NCI-H1092 treated with DMSO at 0.1 percent for 48 hours (cell line): ENCODE results near the gene TASOR2.

Source experiments
- DNase-seq: peaks from one replicate; lab custom pipeline; 2025; lab: John Stamatoyannopoulos, UW

The TASOR2 gene

DNA sequence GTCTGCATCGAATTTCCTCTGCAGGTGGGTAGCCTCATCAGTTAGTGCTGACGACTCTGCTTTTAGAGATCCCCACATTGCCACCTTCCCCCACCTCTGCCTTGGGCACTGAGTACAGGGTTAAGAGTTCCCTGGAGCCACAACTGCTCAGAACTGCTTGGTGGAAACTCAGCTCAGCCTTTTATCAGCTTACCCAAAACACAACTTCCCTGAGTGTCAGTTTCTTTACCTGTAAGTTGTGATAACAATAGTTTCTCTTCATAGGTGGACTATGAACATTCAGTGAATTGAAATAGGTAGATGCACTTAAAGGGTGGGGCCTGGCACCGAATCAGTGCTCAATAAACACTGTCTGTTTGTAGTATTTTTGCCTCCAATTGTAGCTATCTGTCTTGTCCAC is 29.5 kb upstream of the TASOR2 start:
- no peak for DNase-seq

DNA sequence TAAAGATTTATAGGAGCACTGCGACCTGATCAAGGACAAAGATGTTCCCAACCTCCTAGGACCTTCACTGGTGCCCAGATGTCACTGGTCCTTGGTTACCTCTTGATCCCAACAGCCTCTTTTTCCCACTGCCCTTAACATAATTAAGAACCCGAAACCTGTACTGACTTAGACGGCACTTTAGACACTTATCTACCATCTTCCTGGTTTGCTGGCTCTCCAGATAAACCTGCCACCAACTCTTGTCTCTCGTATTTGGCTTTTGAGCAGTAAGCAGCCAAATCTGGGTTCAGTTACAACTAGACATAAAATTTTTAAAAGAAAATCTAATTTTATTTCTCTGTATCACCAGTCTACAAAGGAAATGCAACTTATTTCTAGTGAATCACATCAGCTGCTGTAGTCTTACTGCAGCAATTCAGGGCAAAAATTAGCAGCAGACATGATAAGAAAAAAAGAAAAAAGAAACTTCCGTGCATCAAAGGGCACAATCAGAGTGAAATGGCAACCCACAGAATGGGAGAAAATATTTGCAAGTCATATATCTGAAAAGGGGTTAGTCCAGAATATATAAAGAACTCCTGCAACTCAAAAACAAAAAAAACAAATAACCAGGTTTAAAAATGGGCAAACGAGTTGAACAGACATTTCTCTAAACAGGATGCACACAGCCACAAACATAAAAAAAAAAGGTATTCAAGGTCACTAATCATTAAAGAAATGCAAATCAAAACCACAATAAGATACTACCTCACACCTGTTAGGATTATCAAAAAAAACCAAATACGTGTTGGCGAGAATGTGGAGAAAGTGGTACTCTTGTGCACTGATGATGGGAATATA is 27.7 kb upstream of the TASOR2 start:
- no peak for DNase-seq

DNA sequence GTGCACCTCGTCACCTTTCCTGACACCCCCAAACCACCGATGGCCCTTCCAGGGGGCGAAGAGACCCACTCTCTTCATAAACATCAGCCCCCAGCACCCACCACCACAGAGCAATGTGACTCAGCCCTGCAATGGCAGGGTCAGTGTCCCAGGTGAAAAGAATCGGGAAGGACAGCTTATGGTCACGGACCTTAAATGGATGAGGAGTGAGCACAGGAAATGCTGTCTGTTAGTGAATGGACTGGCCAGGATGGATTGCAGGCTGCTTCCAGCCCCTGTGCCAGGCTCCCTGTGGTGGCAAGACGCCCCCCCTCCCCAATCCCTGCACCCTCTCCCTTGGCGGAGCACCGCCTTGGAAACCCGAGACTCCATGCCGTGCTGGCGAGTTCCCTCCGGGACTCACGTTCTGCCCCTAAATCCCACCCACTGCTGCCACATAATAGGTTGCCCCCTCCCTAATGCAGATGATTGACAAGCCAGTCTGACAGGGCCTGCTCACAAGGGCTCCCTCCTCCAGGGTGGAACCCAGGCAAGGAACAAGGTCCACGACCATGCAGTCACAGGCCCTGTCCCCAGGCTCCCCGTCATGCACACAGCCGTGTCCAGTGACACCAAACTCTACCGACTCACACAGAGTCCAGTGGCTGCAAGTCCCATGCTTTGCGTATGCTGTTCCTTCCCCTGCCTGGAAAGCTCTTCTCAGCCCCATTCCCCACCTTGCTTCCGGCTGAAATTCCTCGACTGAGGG is 25.6 kb upstream of the TASOR2 start:
- DNase-seq = no peak

DNA sequence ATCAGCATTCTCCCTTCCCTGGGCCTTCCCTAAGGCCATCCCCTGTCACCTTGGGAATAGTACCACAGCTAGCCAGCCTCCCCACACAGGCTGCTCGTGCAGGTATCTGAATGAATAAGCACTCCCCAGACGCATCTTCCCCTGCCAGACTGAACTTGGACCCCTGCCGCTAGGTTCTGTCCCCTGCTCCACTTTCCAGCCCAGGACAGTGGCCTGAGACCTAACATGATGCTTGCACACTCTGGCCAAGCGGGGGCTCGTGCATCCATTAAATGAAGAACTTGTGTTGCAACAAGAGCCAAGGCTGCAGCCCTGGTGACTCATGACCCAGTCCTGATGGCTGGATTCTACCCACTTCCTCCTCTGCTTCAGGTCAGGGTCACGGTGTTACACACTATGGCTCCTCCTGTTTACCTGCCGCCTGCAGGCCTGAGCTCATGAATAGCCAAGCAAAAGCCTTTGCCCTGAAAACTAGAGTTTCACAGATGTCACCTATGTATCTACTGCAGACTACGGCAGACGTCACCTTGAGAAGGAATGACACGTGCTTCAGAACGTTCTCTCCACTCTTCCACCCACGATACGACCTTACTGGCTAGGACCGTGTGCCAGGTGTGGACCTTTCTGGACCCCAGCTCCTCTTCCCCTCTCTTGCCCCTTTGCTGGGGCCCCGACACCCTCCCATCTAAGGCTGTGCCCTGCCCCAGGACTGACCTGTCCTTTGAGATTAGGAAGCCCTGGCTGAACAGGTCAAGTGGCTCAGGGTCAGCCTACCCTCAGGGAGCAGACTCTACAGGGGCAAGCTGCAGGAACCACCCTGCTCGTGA is 24.7 kb upstream of the TASOR2 start:
- DNase-seq = no peak

DNA sequence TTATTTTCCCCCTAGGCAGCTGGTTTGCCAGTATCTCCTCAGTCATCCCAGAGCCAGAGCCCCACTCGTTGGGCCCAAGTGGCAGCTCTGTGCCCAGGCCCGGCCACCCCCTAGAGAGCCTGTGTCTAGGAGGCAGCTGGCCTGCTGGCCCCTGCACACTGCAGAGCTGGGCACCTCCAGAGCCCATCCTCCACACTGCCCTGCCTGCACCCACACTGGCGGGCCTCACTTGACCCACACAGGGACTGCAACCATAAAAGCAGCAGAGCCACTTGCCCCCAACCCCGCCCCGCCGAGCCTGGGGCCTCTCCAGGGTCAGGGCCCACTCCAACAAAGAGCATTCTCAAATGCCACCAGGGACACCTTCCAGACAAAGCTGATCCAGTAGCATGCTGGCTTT is 23.6 kb upstream of the TASOR2 start:
- no peak for DNase-seq

DNA sequence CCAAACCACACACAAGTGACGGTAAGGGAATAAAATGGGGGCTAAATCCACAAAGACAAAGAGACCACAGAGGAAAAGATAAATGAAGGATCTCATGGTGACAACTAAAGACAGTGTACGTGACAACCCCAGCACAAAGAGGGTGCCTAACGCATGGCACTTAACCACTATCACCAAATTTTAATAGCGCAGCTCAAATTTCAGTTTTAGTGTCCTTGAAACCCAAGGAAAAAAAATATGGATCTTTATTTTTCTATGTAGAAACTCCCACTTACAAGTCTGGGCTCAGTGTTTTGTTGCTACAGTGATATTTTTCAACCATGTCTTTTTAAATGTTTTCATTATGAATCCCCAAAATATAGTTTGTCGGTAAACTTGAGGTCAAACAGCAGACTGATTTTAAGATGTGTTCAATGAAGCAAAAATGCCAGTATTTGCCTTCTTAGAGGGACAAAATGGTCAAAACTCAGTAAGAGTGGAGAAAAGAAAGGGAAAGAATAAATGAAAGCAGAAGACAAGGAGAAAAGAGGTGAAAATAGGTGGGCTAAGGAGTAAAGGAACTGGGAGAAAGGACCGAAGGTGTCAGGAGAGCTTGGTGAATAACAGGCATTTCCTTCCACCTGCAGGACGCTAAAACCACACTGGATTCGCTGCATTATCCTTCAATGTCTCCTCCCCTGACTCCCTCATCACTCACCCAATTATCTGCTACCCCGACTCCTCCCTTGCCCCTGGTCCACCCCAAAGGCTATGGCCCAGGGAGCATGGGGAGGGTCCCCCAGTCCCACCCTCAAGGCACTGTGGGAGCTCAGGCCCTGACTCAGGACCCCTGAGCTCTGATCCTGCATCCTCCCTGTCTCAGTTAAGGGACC is 21.7 kb upstream of the TASOR2 start:
- no peak for DNase-seq

DNA sequence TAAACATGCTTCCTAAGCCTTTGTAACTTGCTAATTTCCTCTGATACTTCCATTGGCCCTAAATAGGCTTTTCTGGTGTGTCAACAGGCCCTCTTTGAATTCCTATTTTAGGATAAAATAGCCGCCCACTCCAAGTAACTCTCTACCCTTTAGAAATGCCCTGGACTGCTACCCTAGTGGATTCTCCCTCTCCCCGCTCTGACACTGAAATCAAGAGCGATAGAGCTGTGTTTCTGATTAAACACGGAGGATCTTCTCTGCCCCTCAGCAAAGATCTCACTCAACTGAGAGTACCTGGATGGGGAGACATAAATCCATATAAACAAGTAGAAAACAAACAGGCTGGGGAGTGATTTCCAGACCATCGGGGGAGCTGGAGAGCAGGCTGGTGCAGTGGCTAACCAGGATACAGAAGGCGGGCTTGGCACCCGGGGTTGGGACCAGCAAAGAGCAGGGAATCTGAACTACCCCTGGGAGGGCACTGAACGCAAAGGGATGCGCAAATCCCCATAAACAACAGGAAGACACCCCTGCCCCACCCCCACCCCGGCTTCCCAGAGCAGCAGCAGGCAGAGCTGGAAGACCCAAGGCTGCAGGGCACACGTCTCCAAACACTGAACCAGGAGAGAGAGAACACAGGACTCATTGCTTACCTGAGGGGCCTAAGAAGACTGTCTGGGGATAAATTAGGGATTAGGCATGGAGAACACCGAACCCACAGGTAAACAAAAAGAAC is 20.8 kb upstream of the TASOR2 start:
- DNase-seq = no peak

DNA sequence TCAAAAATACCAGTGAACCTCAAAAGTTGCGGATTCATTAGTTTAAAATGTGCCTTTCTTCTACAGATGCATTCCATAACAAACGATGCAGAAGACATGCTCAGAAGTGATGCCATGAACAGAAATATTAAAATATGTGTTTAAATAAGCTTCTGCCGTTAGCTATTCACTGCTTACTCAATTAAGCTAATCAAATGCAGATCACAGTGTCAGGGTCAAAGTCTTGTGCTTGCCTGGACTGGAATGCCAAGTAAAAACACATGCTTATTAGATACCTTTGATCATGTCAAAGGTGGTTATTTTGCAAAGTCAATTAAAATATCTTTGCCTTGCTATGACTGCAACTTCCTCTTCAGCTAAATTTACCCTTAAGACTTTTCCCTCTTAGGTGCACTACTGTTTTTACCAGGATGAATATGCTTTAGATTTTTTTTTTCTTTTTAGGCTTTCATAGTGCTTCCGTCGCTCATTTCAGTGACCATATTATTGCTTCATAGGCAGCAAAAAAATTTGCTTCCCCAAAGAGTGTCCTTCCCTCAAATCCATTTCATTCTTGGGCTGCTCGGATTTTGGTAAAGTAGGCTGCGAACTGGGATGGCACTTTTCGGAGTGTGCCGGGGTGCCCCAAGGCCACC is 19.1 kb upstream of the TASOR2 start:
- no peak for DNase-seq

DNA sequence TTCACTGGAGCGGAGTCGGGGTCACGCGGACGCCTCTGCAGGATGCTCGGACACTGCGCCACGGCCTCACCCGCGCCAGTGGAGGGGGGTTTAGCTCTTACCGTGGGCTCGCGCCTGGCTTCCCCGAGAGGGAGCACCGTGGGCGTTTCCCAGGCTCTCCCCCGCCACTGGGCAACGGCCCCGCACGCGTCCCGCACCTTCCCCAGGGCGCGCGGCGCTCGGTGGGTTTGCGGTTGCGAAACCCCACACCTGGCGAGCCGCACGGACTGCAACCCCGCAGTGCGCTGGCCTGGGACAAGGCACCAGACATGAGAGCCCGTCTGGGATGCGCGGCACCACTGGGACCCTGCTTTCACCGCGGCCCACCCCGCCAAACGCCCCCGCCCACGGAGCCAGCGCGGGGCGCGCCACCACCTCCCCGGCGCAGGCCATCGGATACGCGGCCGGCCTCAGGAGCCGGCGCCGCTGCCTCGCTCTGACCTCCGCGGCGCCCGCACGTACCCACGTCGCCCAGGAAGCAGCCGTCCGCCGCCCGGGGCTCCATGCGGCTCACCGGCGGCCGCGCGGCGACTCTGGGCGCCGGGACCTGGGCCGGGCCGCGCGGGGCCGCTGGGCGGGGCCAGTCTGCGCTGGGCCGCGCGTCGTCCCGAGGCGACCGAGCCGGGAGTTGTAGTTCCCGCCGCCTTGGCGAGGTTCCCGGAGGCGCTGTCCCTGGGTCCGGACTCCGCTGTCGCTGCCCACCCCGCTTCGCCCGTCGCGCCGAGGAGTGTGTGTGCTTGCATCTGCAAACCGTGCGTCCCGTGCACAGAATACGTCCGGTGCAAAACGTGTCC is 18.4 kb upstream of the TASOR2 start, which contains the start of gene ASB13:
ASB13 (minus strand) TSS at position 588 of the 833 bp plus-strand sequence; CDS start at position 544, 44 bp downstream.
- DNase-seq = peak; percentile 27

DNA sequence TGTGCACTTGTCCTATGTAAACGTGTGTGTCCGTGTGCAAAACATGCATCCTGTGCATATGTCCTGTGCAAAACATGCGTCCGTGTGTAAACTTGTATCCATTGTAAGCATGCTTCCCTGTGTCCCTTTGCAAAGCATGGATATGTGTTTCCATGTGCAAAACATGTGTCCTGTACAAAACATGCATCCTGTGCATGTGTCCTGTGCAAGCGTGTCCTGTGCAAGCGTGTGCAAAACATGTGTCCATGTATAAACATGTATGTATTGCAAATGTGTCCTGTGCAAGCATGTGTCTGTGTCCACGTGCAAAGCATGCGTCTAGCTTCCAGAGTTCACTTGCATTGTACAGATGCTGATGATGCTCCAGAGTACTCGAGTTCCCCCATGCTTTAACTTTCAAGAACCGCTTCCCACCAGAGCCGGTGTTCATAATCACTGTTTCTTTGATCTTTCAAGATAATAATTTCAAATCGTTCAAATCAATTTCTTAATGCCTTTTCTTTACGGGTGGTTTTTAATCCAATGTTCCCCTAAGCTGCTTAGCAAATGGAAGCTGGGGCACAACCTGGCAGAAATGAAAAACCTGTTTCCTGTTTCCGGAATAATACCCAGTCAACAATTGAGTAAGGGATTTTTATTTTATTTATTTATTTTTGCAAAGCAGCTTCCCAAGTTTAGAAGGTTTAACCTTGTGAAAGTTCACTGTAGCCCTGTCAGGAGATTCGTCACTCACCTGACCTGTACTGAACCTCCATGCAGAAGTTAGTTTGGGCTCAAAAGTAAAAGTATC is 17.6 kb upstream of the TASOR2 start:
- DNase-seq = no peak

DNA sequence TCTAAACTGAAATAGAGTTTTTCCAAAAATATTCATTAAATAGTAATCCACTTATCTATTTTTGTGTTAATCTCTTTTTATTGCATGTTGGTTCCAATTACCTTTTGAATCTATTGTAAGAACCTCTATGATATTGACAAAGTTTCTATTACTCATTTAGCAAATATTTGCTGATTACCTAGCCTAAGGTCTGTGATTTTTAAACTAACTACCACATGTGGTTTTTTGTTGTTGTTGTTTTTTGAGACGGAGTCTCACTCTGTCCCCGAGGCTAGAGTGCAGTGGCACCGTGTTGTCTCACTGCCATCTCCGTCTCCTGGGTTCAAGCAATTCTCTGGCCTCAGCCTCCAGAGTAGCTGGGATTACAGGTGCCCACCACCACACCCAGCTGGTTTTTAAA is 16.2 kb upstream of the TASOR2 start:
- DNase-seq = no peak

DNA sequence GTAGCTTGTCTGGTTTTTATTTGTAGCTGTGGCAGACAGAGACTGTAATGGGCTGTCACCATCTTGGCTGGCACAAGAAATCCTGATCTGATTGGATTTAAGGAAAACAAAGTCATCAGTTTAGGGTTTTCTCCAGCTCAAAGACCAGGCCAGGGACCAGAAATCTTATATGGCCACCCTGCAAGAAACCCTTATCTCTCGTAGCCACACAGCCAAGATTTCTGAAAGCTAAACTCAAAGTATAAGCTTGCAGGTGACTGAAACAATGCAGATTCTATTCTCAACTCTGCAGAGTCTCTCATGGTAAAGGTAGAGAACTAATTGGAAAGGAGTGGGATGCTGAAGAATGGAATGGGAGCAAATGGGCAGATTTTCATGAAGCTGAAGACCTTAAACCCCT is 15.0 kb upstream of the TASOR2 start:
- DNase-seq = no peak

DNA sequence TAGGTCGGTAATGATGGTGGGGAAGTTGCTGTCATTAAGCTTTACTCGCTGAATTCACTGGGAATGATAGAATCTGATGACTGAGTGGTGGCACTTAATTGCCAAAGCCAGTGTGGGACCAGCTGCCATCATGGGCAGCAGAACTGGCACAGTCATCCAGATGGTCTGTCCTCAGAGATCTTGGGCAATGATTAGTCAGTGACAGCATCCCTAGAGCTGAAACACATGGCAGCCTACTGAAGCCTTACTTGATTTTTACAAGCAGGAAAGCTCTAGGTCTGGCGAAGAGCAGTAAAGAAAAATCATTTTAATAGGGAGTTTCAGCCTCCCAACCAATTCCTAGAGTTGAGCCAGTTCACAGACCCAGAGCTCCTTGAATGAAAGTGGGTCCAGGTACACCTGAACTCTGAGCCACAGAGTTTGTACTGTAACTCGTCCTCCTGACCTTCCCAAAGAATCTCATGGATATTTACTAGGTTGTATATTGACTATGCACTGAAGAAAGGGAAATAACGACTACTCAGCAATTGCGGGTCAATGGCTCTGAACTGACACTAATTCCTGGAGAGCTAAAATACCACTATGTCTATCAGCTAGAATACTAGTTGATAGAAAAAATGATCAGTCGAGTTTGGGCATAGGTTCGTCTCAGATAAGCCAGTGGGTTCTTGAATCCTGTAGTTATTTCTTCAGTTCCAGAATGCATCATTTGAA is 13.8 kb upstream of the TASOR2 start:
- no peak for DNase-seq

DNA sequence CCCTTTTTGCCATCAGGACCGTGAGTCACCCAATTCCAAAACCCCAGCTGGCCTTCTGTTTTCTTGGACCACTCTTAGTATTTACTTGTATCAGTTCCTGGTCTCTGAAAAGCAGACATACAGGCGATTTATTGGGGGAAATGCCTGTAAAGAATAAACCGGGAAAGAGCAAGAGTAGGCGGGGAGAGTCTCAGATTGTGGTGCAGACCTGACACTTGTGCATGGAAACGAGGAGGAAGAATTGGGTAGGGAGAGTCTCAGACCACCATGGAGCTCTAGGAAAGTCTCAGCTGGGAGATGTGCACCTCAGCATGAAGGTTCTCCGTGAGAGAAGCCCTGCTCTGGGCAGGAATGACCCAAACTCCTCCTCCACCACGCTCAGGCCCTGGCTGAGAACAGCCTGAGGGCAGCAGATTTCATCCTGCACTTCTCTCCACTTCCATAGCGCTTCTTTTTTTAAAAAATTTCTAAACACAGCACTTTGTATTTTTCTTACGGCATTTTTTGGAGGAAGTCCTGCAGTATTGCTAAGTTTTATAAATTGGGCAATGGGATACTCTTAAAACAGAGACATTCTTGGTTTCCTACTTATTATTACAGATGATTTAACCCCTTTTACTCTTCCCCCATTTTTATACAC is 6.1 kb upstream of the TASOR2 start:
- DNase-seq = no peak

DNA sequence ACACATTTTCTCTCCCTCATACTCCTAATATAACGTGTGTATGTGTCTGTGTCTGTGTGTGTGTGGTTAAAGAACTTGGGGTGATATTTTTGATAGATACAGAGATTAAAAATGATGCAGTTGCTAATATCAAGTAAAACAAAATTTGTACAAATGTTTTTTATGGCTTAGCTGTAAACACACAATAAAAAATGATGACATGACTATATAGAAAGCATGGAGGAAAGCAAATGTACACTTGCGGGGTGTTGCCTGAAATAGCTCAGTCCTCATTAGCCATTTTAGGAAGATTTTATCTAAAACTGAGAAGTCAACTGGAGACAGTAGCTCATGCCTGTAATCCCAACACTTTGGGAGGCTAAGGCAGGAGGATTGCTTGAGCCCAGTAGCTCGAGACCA is 5.6 kb upstream of the TASOR2 start:
- DNase-seq = no peak

DNA sequence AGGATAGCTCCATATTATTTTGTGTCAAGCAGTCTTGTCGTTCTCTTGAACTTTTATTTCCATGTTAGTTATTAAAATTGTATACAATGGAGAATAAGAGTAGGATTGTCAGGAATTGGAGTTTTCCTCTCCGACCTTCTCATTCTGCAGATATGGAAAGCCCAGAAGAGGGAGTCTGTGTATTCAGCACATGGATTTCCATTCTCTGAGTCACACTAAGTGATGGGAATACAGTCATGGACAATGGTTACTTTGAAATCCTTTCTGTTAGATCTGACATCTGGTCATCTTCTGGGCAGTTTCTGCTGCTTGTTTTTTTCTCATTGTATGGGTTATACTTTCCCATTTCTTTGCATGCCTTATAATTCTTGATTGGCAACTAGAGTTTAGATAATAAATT is 5.0 kb upstream of the TASOR2 start:
- no peak for DNase-seq

DNA sequence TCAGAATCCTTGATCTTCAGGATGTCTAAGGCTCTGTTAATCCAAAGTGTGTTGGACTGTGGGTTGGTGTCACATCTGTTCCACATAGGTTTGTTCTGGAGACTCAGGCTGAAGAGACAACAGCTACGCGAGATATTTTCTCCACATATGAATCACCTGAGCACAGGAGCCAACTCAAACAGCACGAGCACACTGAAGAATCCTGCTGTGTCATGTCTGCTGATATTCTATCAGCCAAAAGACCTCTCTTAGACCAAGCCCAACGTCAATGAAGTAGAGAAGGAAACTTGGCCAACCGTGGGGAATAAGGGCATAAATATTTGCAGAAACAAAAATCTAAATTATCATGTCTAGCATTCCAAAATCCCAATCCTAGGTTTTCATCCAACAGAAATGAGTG is 2.7 kb upstream of the TASOR2 start:
- DNase-seq = no peak
